Measurements from ENCODE around the gene SAMD11. TPM values are rescaled to one million over a fixed set of nuclear protein-coding genes. Genes with fewer than 3 reads are reported as not detected.

Gene SAMD11
- total and polyA plus RNA-seq, 10 donors, result 7.5 to 37.0 (median 18.9) TPM

- intact Hi-C loops (cut with DNase I; ENCODE audit: low total_unique reads), result no loop called here
- peaks cover 0 to 6% (median 0%) of the 10 kb centered on the region in 6 donors for H3K36me3 ChIP-seq
- H3K27ac ChIP-seq, result no peak overlapping the region
- no peak for TF ChIP-seq CTCF (IDR thresholded peaks at IDR 0.05 in 8 of 11, conservative IDR thresholded peaks at IDR 0.05 in 3 of 11)
- TF ChIP-seq POLR2A (IDR thresholded peaks at IDR 0.05), result no peak
- no peak for TF ChIP-seq POLR2AphosphoS5 (IDR thresholded peaks at IDR 0.05)
- peaks cover 8 to 26% (median 20%) of the 10 kb centered on the region in 6 donors for H3K4me1 ChIP-seq
- H3K27me3 ChIP-seq (replicated peaks in 1 of 7), result peaks cover 10 to 87% (median 42%) of the 10 kb centered on the region in 7 donors
- 80 to 90% (median 82%) methylated on average over 15 of the region's 15 CpGs for WGBS, 5 donors
- H3K9me3 ChIP-seq, result no peaks in the 10 kb centered on the region
- no peak overlapping the region for H3K4me3 ChIP-seq
- no peak for DNase-seq
These were observed 45.6 kb downstream of the SAMD11 start for GRCh38 chr1:969260-969855.

GRCh38 chr1:970242-970972 lies 46.7 kb downstream of the SAMD11 start:
- 22 to 53% (median 26%) methylated on average over 9 to 33 of the region's 33 CpGs for WGBS, 5 donors

GRCh38 chr1:970973-971730 lies 47.4 kb downstream of the SAMD11 start:
- H3K4me3 ChIP-seq, result no peak overlapping the region
- H3K36me3 ChIP-seq, result no peaks in the 10 kb centered on the region
- peaks cover 10 to 99% (median 57%) of the 10 kb centered on the region in 7 donors for H3K27me3 ChIP-seq (replicated peaks in 1 of 7)
- 40 to 54% (median 50%) methylated on average over 20 to 42 of the region's 42 CpGs for WGBS, 5 donors
- intact Hi-C loops (cut with DNase I; ENCODE audit: low total_unique reads), result no loop called here
- no peak overlapping the region for H3K27ac ChIP-seq
- TF ChIP-seq CTCF (IDR thresholded peaks at IDR 0.05 in 8 of 11, conservative IDR thresholded peaks at IDR 0.05 in 3 of 11) (no peak), POLR2AphosphoS5 (IDR thresholded peaks at IDR 0.05) (no peak), POLR2A (IDR thresholded peaks at IDR 0.05) (no peak)
- peak; percentile 70 for DNase-seq
- no peaks in the 10 kb centered on the region for H3K9me3 ChIP-seq
- H3K4me1 ChIP-seq, result peaks cover 11 to 29% (median 19%) of the 10 kb centered on the region in 6 donors

More at GRCh38 chr1:970242-970972, 46.7 kb downstream of the SAMD11 start:
- Histone ChIP-seq H3K36me3 (peaks cover 0 to under 1% (median 0%) of the 10 kb centered on the region in 6 donors), H3K4me1 (peaks cover 8 to 29% (median 20%) of the 10 kb centered on the region in 6 donors), H3K4me3 (no peak overlapping the region), H3K27ac (no peak overlapping the region), H3K27me3 (replicated peaks in 1 of 7) (peaks cover 10 to 97% (median 52%) of the 10 kb centered on the region in 7 donors), H3K9me3 (no peaks in the 10 kb centered on the region)
- peak; percentile 61 for DNase-seq
- intact Hi-C loops (cut with DNase I; ENCODE audit: low total_unique reads), result no loop called here
- no peak for TF ChIP-seq POLR2AphosphoS5 (IDR thresholded peaks at IDR 0.05)
- TF ChIP-seq CTCF (IDR thresholded peaks at IDR 0.05 in 8 of 11, conservative IDR thresholded peaks at IDR 0.05 in 3 of 11), result no peak
- TF ChIP-seq POLR2A (IDR thresholded peaks at IDR 0.05), result no peak

Measured in spleen (tissue), 11 donors.